GM23338 (cell line): ENCODE results near the gene PNPLA7. TPM values are rescaled to one million over a fixed set of nuclear protein-coding genes. Genes with fewer than 3 reads are reported as not detected.
A peak's percentile ranks its signal among the peaks of the same experiment; 100 is the strongest.

ENCODE experiments used
- ATAC-seq: fragments of 200-7000 bp; cut with Tn5 transposase; 3 replicates; pipeline ENCODE4 v1.9.1; 2020
- DNase-seq: peaks from one replicate; pipeline ENCODE4 v3.0.0-alpha.2; 2015; ENCODE audit warnings: low spot score
- H2AFZ ChIP-seq: fragments of 200-600 bp; sonication (generic); 2 replicates; pipeline ENCODE4 v1.8.0; 2016; ENCODE audit warnings: antibody characterized with exemption, mild to moderate bottlenecking, moderate library complexity
- H3F3A ChIP-seq: fragments of 200-600 bp; sonication (generic); replicated peaks from 2 replicates; pipeline ENCODE4 v1.8.0; 2017; ENCODE audit warnings: antibody characterized with exemption, mixed run types, low read depth
- H3K27ac ChIP-seq: fragments of 200-600 bp; sonication (generic); 2 replicates; pipeline ENCODE4 v1.6.1; 2016; ENCODE audit warnings: low read depth
- H3K27me3 ChIP-seq: fragments of 200-600 bp; sonication (generic); 2 replicates; pipeline ENCODE4 v1.8.0; 2016; ENCODE audit warnings: mild to moderate bottlenecking, mixed run types, moderate library complexity; ENCODE audit not compliant: insufficient read depth
- H3K36me3 ChIP-seq: fragments of 200-600 bp; sonication (generic); 2 replicates; pipeline ENCODE4 v1.8.0; 2016; ENCODE audit warnings: mild to moderate bottlenecking; ENCODE audit not compliant: insufficient read depth
- H3K4me1 ChIP-seq: fragments of 200-600 bp; sonication (generic); 2 replicates; pipeline ENCODE4 v1.8.0; 2016; ENCODE audit warnings: mild to moderate bottlenecking, moderate library complexity; ENCODE audit not compliant: insufficient read depth
- H3K4me2 ChIP-seq: fragments of 200-600 bp; sonication (generic); 2 replicates; pipeline ENCODE4 v1.7.1; 2017; ENCODE audit warnings: mixed run types
- H3K4me3 ChIP-seq: fragments of 200-600 bp; sonication (generic); 2 replicates; pipeline ENCODE4 v1.6.1; 2016; ENCODE audit warnings: mixed run types
- H3K79me2 ChIP-seq: fragments of 200-600 bp; sonication (generic); replicated peaks from 2 replicates; pipeline ENCODE4 v1.8.0; 2017; ENCODE audit warnings: mild to moderate bottlenecking; ENCODE audit not compliant: insufficient read depth
- H3K9me2 ChIP-seq: fragments of 200-600 bp; sonication (generic); 2 replicates; pipeline ENCODE4 v1.8.0; 2017; ENCODE audit not compliant: insufficient read depth
- H4K20me1 ChIP-seq: fragments of 200-600 bp; sonication (generic); replicated peaks from 2 replicates; pipeline ENCODE4 v1.8.0; 2017; ENCODE audit warnings: mild to moderate bottlenecking; ENCODE audit not compliant: insufficient read depth
- H3K27ac Mint-ChIP-seq: 2 replicates; pipeline ENCODE4 v1.8.0; 2020; ENCODE audit warnings: inconsistent platforms, mild to moderate bottlenecking, moderate library complexity, mixed read lengths
- H3K27me3 Mint-ChIP-seq: 3 replicates; pipeline ENCODE4 v1.8.0; 2022; ENCODE audit warnings: low read depth, mild to moderate bottlenecking, moderate library complexity, mixed read lengths, inconsistent platforms; ENCODE audit not compliant: insufficient read depth, poor library complexity
- H3K36me3 Mint-ChIP-seq: 3 replicates; pipeline ENCODE4 v1.8.0; 2021; ENCODE audit warnings: low read depth, mild to moderate bottlenecking, inconsistent platforms, moderate library complexity, mixed read lengths
- H3K4me1 Mint-ChIP-seq: 3 replicates; pipeline ENCODE4 v1.8.0; 2020; ENCODE audit warnings: mild to moderate bottlenecking, inconsistent platforms, mixed read lengths
- H3K4me3 Mint-ChIP-seq: 3 replicates; pipeline ENCODE4 v1.8.0; 2021; ENCODE audit warnings: moderate library complexity, mild to moderate bottlenecking, inconsistent platforms, mixed read lengths
- H3K9me3 Mint-ChIP-seq: 3 replicates; pipeline ENCODE4 v1.8.0; 2020; ENCODE audit warnings: moderate library complexity, mild to moderate bottlenecking, inconsistent platforms, mixed read lengths
- CREB1 ChIP-seq: fragments of 250-450 bp; sonication (Bioruptor Pico); IDR thresholded peaks from 2 replicates; pipeline ENCODE4 v1.5.0; 2020; ENCODE audit warnings: low read depth, mild to moderate bottlenecking, moderate library complexity
- EZH2 ChIP-seq: fragments of 200-600 bp; sonication (generic); IDR thresholded peaks from one replicate; pipeline ENCODE4 v1.8.0; 2017; ENCODE audit warnings: antibody characterized with exemption, mild to moderate bottlenecking, low read depth; ENCODE audit not compliant: unreplicated experiment
- EZH2phosphoT487 ChIP-seq: fragments of 200-600 bp; sonication (generic); IDR thresholded peaks from one replicate; pipeline ENCODE4 v1.8.1; 2018; ENCODE audit warnings: antibody characterized with exemption; ENCODE audit not compliant: unreplicated experiment
- JUNB ChIP-seq: IDR thresholded peaks from one replicate; pipeline ENCODE4 v1.6.1; 2016; ENCODE audit warnings: antibody characterized with exemption; ENCODE audit not compliant: unreplicated experiment
- NANOG ChIP-seq: IDR thresholded peaks from 2 replicates; pipeline ENCODE4 v1.6.1; 2016; ENCODE audit warnings: antibody characterized with exemption, borderline replicate concordance
- POLR2AphosphoS5 ChIP-seq: IDR thresholded peaks from 2 replicates; pipeline ENCODE4 v1.6.1; 2016; ENCODE audit warnings: antibody characterized with exemption, low read depth
- STAT1 ChIP-seq: IDR thresholded peaks from one replicate; pipeline ENCODE4 v1.6.1; 2016; ENCODE audit warnings: antibody characterized with exemption; ENCODE audit not compliant: unreplicated experiment
- ZNF114 ChIP-seq: fragments of 250-450 bp; sonication (Bioruptor Pico); IDR thresholded peaks from 2 replicates; pipeline ENCODE4 v1.5.0; 2020; ENCODE audit warnings: mild to moderate bottlenecking, moderate library complexity
- ZNF331 ChIP-seq: fragments of 250-450 bp; sonication (Bioruptor Pico); IDR thresholded peaks from 2 replicates; pipeline ENCODE4 v1.5.0; 2020; ENCODE audit warnings: low read depth, mild to moderate bottlenecking, moderate library complexity
- polyA plus RNA-seq: library from polyadenylated mRNA; unstranded; fragments of >200 nt; fragmentation: Nextera tagmentation; extraction: Ambion mirVana; gene quantifications from 2 replicates; pipeline ENCODE4 v1.2.1, GENCODE V29; 2016
- total RNA-seq: library from RNA; depleted of rRNA; stranded (reverse); fragments of >200 nt; shearing (Covaris generic); gene quantifications from 2 replicates; pipeline ENCODE4 v1.2.3, GENCODE V29; 2014
- TF ChIP-seq, protein P1 (sequence below): IDR thresholded peaks from one replicate; pipeline ENCODE4 v1.6.1; 2018; ENCODE audit warnings: antibody characterized with exemption; ENCODE audit not compliant: unreplicated experiment
- TF ChIP-seq, protein P2 (sequence below), 2 experiments: fragments of 200-600 bp in 1 of 2; sonication (generic) in 1 of 2; conservative IDR thresholded peaks; 2 replicates each; pipeline versions ENCODE4 v1.5.1 to v1.6.1; 2016 to 2017; ENCODE audit warnings: antibody characterized with exemption in 2 of 2, low read depth in 2 of 2, mild to moderate bottlenecking in 2 of 2, moderate library complexity in 1 of 2

Gene PNPLA7
- total and polyA plus RNA-seq, 2 experiments from 2014 or later: 0.45 to 0.80 TPM

DNA sequence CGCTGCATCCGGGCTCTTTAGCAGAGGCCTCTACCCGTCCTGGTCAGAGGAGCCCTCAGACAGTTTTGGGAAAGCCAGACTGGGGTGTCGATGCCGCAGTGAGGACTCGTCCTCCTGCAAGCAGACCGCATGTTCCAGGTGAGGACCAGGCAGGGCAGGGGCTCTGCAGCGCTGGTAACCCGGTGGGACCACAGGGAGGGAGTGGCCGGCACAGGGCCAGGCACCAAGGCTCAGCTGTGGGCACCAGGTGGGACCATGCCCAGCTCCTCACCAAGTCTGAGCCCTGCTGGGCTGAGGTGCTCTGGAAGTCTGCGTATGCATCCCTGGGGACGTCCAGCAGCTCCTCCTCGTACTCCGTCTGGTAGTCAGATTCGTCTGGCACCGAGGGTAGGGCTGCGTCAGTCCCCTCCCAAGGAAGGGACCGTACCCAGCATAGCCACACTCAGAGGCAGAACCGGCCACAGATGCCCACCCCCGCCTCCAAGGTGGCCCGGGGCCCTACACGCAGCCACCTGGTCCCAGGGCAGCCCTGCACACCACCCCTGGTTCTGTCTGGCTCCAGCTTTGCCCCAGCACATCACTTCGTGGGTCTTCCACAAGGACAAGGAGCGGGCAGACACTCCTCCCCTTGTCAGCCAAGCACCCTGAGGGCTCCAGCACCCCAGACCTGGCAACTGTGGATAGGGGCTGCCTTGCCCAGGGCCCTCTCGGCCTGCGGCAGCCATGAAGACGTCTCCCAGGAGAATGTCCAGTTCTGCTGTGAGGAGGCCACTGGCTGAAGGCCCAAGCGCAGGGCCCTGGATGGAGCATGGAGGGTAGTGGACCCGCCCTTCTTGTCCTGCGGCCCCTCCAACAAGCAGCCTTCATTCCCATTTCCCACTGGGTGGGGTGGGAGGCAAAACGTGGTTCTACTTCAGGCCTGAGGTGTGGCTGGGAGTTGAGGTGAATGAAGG, 89.6 kb downstream of the PNPLA7 start (continued):
- TF ChIP-seq, protein P1, sequence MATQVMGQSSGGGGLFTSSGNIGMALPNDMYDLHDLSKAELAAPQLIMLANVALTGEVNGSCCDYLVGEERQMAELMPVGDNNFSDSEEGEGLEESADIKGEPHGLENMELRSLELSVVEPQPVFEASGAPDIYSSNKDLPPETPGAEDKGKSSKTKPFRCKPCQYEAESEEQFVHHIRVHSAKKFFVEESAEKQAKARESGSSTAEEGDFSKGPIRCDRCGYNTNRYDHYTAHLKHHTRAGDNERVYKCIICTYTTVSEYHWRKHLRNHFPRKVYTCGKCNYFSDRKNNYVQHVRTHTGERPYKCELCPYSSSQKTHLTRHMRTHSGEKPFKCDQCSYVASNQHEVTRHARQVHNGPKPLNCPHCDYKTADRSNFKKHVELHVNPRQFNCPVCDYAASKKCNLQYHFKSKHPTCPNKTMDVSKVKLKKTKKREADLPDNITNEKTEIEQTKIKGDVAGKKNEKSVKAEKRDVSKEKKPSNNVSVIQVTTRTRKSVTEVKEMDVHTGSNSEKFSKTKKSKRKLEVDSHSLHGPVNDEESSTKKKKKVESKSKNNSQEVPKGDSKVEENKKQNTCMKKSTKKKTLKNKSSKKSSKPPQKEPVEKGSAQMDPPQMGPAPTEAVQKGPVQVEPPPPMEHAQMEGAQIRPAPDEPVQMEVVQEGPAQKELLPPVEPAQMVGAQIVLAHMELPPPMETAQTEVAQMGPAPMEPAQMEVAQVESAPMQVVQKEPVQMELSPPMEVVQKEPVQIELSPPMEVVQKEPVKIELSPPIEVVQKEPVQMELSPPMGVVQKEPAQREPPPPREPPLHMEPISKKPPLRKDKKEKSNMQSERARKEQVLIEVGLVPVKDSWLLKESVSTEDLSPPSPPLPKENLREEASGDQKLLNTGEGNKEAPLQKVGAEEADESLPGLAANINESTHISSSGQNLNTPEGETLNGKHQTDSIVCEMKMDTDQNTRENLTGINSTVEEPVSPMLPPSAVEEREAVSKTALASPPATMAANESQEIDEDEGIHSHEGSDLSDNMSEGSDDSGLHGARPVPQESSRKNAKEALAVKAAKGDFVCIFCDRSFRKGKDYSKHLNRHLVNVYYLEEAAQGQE: no peak
- TF ChIP-seq ZNF331 (CRISPR knock-in tag) (no peak), STAT1 (no peak)

DNA sequence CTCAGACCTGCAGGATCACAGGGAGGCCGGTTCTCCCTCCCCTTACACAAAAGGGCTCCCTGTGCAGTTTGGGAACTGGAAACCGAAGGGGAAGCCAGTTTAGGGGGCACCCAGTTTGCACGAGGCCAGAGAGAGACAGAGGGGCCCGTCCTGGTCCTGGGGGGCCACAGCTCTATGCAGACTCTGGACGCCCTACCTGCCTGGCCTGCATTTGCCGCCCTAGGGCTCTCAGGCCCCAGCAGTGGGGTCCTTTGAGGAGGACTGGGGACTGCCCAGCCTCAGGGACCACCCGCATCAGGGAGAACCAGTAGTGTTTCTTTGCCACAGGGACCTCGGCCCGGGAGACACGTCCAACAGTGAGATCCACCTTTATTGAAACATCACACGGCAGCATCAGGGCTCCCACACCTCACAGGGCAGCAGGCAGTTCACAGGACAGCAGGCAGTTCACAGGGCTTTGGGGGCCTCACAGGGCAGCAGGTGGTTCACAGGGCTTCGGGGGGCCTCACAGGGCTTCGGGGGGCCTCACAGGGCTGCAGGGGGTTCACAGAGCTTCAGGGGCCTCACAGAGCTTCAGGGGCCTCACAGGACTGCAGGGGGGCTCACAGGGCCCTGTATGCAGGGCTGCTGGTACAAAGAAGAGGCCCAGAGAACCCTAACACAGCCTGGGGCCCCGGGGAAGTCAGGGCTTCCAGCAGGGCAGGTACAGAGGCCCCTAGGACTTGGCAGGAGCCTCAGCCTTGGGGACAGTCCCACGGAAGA, 90.4 kb downstream of the PNPLA7 start:
- Mint-ChIP-seq H3K9me3 (no peaks in the 10 kb centered on the region), H3K36me3 (peaks cover 3% of the 10 kb centered on the region; the same call in 1 of the 3 replicates), H3K4me1 (peaks cover 3% of the 10 kb centered on the region; the same call in 2 of the 3 replicates), H3K27me3 (peaks cover 6% of the 10 kb centered on the region), H3K27ac (no peak overlapping the region), H3K4me3 (peak overlapping the region; percentile 46; the same call in 2 of the 3 replicates)
- Histone ChIP-seq H3K36me3 (no peaks in the 10 kb centered on the region), H3K79me2 (no peaks in the 10 kb centered on the region), H4K20me1 (no peaks in the 10 kb centered on the region; the same call in 1 of the 2 replicates), H3K4me3 (peak overlapping the region; percentile 71; the same call in 1 of the 2 replicates), H3K27me3 (no peaks in the 10 kb centered on the region), H2AFZ (peak overlapping the region; percentile 99), H3K4me1 (peaks cover 2% of the 10 kb centered on the region; the same call in 1 of the 2 replicates), H3K9me2 (no peaks in the 10 kb centered on the region), H3F3A (0 out of 2 replicates have a peak, but pooled peaks cover 2% of the 10 kb centered on the region), H3K4me2 (no peak overlapping the region), H3K27ac (no peak overlapping the region)
- ATAC-seq (no peak), DNase-seq (no peak)
- TF ChIP-seq JUNB (no peak), EZH2 (no peak), ZNF331 (CRISPR knock-in tag) (no peak), POLR2AphosphoS5 (no peak), EZH2phosphoT487 (no peak), ZNF114 (no peak), CREB1 (no peak), NANOG (no peak)
- TF ChIP-seq, protein P2, sequence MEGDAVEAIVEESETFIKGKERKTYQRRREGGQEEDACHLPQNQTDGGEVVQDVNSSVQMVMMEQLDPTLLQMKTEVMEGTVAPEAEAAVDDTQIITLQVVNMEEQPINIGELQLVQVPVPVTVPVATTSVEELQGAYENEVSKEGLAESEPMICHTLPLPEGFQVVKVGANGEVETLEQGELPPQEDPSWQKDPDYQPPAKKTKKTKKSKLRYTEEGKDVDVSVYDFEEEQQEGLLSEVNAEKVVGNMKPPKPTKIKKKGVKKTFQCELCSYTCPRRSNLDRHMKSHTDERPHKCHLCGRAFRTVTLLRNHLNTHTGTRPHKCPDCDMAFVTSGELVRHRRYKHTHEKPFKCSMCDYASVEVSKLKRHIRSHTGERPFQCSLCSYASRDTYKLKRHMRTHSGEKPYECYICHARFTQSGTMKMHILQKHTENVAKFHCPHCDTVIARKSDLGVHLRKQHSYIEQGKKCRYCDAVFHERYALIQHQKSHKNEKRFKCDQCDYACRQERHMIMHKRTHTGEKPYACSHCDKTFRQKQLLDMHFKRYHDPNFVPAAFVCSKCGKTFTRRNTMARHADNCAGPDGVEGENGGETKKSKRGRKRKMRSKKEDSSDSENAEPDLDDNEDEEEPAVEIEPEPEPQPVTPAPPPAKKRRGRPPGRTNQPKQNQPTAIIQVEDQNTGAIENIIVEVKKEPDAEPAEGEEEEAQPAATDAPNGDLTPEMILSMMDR (conservative IDR thresholded peaks at IDR 0.05; ENCODE audit: low read depth in 2 of 2): no peak
